Activated gamma-delta T cell treated with anti-CD3 and anti-CD28 coated beads, Interleukin-2, amount 50 U/mL, for 16 hours (primary cell): Measurements from ENCODE around the gene CKMT1B.
"Not testable (repeated sequence)": the region's sequence is repeated elsewhere in the genome, so short reads cannot be mapped to it uniquely, and the experiment has no call there.

Experiments
- DNase-seq: peaks from one replicate; pipeline ENCODE4 v3.0.0-alpha.2; 2020; ENCODE audit warnings: low read depth

The CKMT1B gene

DNA sequence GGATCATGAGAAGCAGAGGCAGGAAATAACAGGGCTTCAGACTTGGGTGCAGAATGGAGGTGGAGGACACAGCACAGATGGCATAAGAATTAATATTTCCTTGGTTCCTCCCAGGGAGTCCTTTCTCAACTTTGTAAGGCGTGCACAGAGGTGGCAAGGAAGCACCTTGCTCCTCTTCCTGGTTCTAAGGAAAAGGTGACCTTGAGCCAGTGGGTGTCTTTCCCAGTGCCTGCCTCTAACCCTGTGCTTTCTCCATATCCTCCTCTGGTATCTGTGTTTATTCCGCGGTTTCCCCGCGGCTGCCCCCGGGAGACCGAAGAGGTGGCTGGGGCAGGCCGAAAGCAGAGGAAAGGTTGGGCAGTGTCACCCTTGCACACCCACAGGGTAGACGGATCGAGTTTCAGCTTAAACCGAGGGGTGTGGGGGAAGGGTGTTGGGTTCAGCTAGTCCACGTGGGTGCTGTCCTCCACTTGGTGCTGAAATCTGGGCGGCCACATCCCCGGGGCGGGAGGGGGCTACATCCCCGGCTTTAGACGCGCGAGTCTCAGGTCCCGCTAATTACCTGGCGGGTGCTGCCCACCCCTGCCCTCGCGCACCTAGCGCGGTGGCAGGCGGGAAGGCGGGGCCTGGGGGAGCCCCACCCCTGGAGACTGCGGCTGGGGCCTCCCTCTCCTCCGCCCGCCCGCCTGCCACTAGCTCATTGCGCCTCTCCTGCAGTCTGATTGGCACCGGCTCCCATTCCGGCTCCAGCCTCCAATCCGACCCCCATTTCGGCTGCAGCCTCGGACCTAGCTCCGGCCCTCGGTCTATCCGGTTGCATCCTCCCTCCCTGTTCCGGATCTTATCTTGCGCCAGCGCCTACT is at the start of gene CKMT1B:
TSS of gene CKMT1B (plus strand) at position 700 of the 863 bp plus-strand sequence. CDS start 192 bp downstream, outside the sequence.
- not testable (repeated sequence) for DNase-seq

GRCh38 chr15:43544266-43544665 is 49.6 kb upstream of the CKMT1B start:
- DNase-seq: no peak

DNA sequence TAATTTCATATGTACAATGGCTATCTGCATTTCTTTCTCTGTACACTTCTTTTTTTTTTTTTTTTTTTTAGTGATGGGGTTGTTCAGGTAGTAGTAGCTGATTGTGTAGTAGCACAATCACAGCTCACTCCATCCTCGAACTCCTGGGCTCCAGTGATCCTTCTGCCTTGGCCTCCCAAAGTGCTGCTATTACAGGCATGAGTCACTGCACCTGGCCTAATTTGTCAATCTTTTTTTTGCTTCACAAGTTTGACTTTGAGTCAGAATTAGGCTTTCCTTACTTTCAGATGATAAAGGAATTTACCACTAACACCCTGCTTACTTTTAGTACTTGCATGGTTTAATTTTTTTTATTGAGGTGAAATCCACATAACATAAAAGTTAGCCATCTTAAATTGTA is 48.4 kb upstream of the CKMT1B start:
- DNase-seq: no peak

- no peak for DNase-seq
Observed at GRCh38 chr15:43547539-43547938, 46.3 kb upstream of the CKMT1B start.

- DNase-seq: no peak
Observed at GRCh38 chr15:43550527-43551363, 43.1 kb upstream of the CKMT1B start.

- no peak for DNase-seq
Observed at GRCh38 chr15:43552256-43552655, 41.6 kb upstream of the CKMT1B start.

GRCh38 chr15:43552986-43553385 is 40.8 kb upstream of the CKMT1B start:
- DNase-seq: no peak

DNA sequence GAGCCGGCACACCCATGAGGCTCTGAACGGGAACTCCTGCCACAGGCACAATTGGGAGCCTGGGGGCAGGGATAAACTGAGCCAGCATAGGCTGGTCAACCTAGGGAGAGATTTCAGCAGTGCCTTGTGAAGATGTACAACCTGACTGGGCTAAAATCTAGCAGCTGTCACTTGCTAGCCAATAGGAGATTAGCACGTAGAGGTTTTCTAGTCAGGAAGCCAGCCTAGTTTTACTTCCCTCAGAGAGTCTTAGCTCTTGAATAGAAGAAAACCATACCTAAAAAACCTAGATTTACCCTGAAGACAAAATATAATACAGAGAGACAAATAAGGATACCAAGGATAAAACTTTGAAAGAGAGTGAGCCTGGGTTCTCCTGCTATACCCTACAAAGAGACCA is 31.1 kb upstream of the CKMT1B start:
- not testable (repeated sequence) for DNase-seq

GRCh38 chr15:43563793-43564192 is 30.0 kb upstream of the CKMT1B start:
- DNase-seq: not testable (repeated sequence)

DNA sequence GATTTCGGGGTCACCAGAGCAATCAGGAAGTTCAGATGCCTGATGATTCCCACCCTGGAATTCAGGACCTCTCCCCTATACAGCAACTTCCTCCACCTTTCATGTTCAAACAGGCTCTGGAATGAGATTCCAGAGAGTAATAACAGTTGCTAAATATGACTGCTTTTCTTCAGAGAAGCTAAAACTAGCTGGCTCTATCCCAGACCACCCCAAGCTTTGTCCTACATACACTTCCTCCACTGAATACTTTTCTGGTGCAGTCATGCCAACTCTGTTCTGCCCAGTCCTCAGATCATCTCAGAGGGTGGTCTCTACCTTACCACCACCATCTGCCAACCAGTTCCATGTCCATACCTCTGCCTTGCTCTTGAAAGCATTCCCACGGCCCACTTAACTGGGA is 27.2 kb upstream of the CKMT1B start:
- not testable (repeated sequence) for DNase-seq

- not testable (repeated sequence) for DNase-seq
Observed at GRCh38 chr15:43574607-43575006, 19.2 kb upstream of the CKMT1B start.

DNA sequence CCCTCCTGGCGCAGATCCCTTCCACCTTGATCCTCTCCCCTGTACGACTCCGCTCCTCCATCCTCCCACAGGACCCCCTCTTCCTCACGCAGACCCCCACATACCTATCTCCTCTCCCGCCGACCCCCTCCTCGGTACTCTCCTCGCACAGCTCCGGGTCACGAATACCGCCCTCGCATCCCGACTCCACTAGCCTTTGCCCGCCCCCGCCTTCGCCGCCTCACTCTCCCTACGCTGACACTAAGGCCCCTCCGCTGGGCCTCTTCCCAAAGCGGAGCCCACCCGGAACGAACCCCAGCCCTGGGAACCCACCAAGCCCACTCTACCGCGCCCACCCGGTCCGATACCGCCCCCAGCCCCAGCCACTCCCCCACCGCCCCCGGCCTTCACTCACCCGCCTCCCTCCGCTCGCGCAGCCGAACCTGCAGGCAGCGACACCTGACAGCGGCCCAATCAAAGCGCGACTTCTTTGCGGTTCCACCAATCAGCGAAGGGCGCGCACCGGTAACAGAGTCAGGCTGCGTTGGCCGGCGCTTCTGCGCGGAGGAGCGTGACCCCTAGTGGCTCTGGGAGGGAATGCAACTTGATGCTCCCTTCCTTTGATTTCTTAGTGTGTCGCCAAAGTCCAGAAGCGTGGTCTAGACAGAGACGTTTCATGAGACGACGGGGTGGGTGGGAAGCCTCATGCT is 3.9 kb upstream of the CKMT1B start, which contains the start of gene PPIP5K1:
TSS of gene PPIP5K1 (minus strand) at position 431 of the 689 bp plus-strand sequence. CDS start 5,704 bp downstream, outside the sequence.
- DNase-seq: not testable (repeated sequence)

DNA sequence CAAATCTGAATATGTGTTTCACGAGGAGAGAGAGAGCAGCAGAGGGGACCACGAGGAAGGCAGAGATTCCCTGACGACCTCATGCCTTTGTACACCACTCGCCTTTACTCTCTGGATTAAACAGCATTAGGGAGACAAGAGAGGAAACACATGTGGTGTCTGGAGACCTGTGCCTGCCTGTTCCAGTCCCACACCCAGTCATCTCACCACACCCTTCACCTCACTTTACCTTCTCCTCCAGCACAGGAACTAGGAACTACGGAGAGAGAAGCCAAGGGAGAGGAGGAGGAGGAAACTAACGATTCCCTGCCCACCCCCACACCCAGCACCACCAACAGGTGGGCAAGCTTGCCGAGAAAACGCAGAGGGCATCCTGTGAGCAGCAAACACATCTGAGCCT is 986 bp upstream of the CKMT1B start:
- DNase-seq: not testable (repeated sequence)

- not testable (repeated sequence) for DNase-seq
Observed at GRCh38 chr15:43599131-43599530, 5.3 kb downstream of the CKMT1B start.

GRCh38 chr15:43600200-43600599 is 6.4 kb downstream of the CKMT1B start:
- DNase-seq: not testable (repeated sequence)

DNA sequence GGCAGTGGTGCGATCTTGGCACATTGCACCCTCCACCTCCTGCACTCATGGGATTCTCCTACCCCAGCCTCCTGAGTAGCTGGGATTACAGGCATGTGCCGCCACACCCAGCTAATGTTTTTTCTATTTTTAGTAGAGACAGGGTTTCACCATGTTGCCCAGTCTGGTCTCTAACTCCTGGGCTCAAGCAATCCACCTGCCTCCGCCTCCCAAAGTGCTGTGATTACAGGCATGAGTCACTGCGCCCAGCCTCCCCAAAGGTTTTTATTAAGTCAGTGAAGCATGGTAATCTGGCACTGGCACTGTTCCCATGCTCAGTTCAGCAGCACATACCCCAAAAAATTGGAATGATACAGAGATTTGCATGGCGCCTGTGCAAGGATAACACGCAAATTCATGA is 8.4 kb downstream of the CKMT1B start:
- not testable (repeated sequence) for DNase-seq

GRCh38 chr15:43617750-43618149 is 23.9 kb downstream of the CKMT1B start:
- not testable (repeated sequence) for DNase-seq

DNA sequence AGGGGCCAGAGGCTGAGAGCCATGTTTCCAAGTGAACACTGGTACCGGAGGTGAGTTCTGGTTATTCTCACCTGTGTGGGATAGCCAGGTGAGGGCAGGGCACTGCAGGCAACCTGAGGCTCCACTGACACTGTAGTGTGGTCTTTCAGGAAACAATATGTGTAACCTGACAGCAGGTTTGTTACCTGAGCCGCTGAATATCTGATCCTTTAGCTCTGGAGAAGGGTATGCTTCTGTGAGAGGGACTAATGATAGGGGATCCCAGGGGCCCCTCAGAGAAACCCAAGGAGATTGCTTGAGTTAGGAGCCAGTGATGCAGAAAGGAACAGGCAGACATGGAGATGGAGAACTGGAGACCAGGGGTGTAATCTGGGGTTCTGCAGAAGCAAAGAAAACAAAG is 24.9 kb downstream of the CKMT1B start, which contains the start of gene STRC:
TSS of gene STRC (minus strand) at position 101 of the 400 bp plus-strand sequence. CDS start at position 23, 78 bp downstream.
- not testable (repeated sequence) for DNase-seq

- not testable (repeated sequence) for DNase-seq
Observed at GRCh38 chr15:43622068-43622799, 28.4 kb downstream of the CKMT1B start.

DNA sequence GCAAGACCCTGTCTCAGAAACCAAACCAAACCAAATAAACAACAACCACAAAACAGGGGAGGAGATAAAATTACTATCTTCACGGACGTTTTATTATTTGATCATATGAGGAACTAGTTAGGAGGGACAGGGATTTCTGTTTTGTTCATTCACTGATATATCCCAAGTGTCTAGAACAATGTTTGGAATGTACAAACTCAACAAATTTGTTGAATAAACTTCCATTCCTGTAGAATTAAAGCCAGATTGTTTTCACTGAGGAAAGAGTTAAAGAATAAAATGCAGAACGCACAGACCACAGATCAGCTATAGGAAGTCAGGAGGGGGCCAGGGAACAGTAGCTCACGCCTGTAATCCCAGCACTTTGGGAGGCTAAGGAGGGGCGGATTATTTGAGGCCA is 31.3 kb downstream of the CKMT1B start:
- DNase-seq: no peak

DNA sequence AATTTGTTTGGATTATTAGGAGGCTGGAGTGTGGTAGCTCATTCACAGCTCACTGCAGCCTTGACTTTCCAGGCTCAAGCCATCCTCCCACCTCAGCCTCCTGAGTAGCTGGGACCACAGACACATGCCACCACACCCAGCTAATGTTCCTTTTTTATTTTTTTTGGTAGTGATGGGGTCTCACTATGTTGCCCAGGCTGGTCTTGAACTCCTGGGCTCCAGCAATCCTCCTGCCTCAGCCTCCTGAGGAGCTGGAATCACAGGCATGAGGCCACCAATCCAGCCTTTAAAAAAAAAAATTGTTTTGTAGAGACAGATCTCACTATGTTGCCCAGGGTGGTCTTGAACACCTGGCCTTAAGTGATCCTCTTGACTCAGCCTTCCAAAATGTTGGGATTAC is 33.1 kb downstream of the CKMT1B start:
- DNase-seq: not testable (repeated sequence)
